ENCODE data around the gene PREP.
"Not testable (repeated sequence)": the region's sequence is repeated elsewhere in the genome, so short reads cannot be mapped to it uniquely, and the experiment has no call there.

DNA sequence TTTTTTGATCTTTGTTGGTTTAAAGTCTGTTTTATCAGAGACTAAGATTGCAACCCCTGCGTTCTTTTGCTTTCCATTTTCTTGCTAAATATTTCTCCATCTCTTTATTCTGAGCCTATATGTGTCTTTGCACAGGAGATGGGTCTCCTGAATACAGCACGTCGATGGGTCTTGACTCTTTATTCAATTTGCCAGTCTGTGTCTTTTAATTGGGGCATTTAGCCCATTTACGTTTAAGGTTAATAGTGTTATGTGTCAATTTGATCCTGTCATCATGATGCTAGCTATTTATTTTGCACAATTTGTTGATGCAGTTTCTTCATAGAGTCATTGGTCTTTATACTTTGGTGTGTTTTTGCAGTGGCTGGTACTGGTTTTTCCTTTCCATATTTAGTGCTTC lies 171.1 kb downstream of the PREP start:
- TF ChIP-seq, protein P1, sequence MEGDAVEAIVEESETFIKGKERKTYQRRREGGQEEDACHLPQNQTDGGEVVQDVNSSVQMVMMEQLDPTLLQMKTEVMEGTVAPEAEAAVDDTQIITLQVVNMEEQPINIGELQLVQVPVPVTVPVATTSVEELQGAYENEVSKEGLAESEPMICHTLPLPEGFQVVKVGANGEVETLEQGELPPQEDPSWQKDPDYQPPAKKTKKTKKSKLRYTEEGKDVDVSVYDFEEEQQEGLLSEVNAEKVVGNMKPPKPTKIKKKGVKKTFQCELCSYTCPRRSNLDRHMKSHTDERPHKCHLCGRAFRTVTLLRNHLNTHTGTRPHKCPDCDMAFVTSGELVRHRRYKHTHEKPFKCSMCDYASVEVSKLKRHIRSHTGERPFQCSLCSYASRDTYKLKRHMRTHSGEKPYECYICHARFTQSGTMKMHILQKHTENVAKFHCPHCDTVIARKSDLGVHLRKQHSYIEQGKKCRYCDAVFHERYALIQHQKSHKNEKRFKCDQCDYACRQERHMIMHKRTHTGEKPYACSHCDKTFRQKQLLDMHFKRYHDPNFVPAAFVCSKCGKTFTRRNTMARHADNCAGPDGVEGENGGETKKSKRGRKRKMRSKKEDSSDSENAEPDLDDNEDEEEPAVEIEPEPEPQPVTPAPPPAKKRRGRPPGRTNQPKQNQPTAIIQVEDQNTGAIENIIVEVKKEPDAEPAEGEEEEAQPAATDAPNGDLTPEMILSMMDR (IDR thresholded peaks at IDR 0.05) = not testable (repeated sequence)
- not testable (repeated sequence) for TF ChIP-seq POLR2A, EP300 (IDR thresholded peaks at IDR 0.05)

Data from ovary (tissue), 3 donors.